RWPE1 (cell line): Measurements from ENCODE around the gene GLT6D1.

ENCODE experiments used
- CTCF ChIA-PET: fragments of 350-600 bp; sonication (Branson Sonifier 250); formaldehyde crosslinking; extraction: SDS; loops from one replicate; lab custom pipeline; 2021; lab: Yijun Ruan, JAX
- POLR2A ChIA-PET: fragments of 400-600 bp; formaldehyde crosslinking; extraction: SDS; loops from one replicate; lab custom pipeline; 2020; ENCODE audit warnings: antibody characterized with exemption; ENCODE audit not compliant: low non-redundant PET; lab: Yijun Ruan, JAX
- DNase-seq: peaks from one replicate; pipeline ENCODE4 v3.0.0; 2012; ENCODE audit warnings: low spot score
- H3K27ac ChIP-seq: fragments of 450-650 bp; 2 replicates; pipeline ENCODE4 v1.5.1; 2017
- TF ChIP-seq, protein P1 (sequence below): fragments of 450-650 bp; conservative IDR thresholded peaks from 2 replicates; pipeline ENCODE4 v1.5.1; 2017; ENCODE audit warnings: low read depth, mild to moderate bottlenecking

The GLT6D1 gene

DNA sequence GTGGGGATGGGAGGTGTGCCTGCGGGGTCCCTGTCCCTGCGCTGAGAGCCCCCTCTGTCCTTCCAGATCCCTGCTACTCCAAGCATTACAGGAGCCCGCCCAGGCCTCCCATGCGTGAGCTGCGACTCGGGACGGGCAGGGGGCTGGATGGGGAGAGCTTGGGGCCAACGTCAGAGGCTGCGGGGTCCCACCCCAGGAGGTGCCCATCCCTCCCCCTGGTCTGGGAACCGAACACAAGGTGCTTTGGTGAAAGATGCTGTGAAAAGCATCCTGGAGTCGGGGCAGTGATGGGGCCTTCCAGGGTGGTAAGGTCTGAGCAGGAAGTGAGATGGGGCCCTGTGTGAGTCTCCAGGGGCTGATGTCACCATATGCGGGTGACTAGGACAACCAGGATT lies 26.5 kb upstream of the GLT6D1 start:
- ChIA-PET POLR2A (no interaction called here), CTCF (no interaction called here)
- H3K27ac ChIP-seq, result no peak overlapping the region
- TF ChIP-seq, protein P1, sequence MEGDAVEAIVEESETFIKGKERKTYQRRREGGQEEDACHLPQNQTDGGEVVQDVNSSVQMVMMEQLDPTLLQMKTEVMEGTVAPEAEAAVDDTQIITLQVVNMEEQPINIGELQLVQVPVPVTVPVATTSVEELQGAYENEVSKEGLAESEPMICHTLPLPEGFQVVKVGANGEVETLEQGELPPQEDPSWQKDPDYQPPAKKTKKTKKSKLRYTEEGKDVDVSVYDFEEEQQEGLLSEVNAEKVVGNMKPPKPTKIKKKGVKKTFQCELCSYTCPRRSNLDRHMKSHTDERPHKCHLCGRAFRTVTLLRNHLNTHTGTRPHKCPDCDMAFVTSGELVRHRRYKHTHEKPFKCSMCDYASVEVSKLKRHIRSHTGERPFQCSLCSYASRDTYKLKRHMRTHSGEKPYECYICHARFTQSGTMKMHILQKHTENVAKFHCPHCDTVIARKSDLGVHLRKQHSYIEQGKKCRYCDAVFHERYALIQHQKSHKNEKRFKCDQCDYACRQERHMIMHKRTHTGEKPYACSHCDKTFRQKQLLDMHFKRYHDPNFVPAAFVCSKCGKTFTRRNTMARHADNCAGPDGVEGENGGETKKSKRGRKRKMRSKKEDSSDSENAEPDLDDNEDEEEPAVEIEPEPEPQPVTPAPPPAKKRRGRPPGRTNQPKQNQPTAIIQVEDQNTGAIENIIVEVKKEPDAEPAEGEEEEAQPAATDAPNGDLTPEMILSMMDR, result no peak
- no peak for DNase-seq

DNA sequence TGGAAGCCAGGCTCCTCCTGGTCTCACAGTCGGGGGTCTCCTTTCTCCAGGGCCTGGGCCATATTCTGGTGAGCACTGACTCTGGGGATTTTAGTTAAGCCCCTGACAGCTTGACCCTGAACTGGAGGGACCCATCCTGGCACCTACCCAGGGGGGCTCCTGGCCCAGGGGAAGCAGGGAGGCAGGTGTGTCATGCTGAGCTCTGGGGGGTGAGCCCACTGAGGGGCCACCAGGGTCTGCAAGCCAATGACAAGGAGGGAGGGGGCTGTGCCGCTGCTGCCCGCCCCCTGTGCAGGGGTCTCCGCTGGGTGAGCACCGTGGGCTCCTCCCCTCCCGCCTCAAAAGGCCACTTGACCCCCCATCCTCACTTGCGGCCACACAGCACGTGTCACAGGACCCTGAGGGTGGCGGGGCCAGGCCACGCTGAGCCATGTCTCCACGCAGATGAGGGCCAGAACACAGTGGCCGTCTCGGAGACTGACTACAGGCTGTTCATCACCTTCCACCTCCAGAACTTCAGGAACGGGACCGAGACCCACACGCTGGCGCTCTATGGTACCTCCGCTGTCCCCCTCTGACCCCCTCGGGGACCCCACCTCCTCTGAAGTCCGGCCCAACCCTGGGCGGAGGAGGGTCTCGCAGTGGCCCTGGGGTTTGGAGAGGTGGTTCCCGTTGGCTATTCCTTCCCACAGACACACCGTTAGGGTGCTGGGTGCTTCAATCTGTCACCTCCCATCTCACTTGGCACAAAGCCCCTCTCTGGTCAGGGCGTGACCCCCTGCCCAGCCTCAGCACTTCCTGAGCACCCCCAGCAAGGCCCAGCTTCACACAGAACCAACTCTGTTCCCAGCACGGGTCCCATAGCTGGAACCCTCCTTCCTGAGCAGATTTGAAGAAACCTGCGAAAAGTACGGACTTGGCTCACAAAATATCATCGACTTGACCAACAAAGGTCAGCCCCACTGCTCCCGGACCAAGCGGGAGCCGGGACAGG lies 25.8 kb upstream of the GLT6D1 start:
- H3K27ac ChIP-seq, result no peak overlapping the region
- TF ChIP-seq, protein P1, result no peak
- POLR2A ChIA-PET, result no interaction called here
- CTCF ChIA-PET, result no interaction called here
- no peak for DNase-seq

DNA sequence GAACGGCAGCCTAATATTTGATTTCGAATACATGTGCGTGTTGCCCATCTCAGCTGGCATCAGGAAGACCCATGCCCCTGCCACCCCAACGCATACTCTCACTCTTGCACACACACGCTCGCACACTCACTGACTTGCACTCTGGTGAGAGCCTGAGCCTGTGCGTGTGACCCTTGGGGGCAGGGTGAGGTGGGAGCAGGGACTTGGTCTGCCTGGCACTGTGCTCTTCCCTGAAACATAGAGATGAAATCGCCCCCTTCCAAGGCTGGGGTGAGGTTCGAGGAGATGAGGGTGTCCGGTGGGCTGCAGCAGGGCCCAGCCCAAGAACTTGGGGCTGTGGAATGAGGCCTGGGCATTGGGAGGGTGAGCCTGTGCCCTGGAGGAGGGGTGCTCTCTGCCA lies 24.9 kb upstream of the GLT6D1 start:
- no peak for DNase-seq
- ChIA-PET POLR2A (no interaction called here), CTCF (interaction anchor here (0.7 kb wide), 1 partner anchor 138 kb away, joined by 3 read pairs; no protein-coding TSS in a partner anchor)
- TF ChIP-seq, protein P1, result no peak
- H3K27ac ChIP-seq, result no peak overlapping the region

DNA sequence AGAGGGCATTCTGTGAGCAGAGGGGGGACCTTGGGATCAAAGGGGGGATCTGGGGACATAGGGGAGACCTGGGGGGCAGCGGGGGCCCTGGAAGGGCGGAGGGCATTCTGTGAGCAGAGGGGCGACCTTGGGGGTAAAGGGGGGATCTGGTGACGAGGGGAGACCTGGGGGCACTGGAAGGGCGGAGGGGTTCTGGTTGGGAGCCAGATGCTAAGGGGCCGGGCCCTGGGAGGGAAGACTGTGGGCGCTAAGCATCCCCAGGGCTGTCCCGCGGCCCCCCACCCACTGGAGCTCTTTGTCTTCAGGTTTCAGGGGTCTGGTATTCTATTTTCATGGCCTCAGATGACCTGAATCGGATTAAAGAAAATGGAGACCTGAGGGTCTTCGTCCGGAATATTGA lies 24.5 kb upstream of the GLT6D1 start:
- TF ChIP-seq, protein P1, result no peak
- no peak overlapping the region for H3K27ac ChIP-seq
- POLR2A ChIA-PET, result no interaction called here
- DNase-seq, result no peak
- CTCF ChIA-PET, result interaction anchor here (0.7 kb wide), 1 partner anchor 139 kb away, joined by 3 read pairs; no protein-coding TSS in a partner anchor

DNA sequence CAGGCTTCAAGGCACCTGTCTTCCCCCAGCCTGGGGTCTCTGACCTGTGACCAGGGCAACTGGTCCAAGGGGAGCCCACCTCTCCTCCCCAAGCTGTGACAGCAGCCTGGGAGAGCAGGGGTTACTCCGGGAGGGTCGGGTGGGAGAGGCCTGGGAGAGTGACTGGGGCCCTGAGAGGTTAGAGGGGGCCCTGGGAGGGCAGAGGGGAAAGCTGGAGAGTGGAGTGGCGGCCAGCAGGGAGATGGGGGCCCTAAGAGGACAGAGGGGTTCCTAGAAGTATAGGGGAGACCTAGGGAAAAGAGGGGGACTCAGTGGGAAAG lies 24.1 kb upstream of the GLT6D1 start:
- TF ChIP-seq, protein P1, result no peak
- ChIA-PET CTCF (no interaction called here), POLR2A (no interaction called here)
- no peak for DNase-seq
- no peak overlapping the region for H3K27ac ChIP-seq

DNA sequence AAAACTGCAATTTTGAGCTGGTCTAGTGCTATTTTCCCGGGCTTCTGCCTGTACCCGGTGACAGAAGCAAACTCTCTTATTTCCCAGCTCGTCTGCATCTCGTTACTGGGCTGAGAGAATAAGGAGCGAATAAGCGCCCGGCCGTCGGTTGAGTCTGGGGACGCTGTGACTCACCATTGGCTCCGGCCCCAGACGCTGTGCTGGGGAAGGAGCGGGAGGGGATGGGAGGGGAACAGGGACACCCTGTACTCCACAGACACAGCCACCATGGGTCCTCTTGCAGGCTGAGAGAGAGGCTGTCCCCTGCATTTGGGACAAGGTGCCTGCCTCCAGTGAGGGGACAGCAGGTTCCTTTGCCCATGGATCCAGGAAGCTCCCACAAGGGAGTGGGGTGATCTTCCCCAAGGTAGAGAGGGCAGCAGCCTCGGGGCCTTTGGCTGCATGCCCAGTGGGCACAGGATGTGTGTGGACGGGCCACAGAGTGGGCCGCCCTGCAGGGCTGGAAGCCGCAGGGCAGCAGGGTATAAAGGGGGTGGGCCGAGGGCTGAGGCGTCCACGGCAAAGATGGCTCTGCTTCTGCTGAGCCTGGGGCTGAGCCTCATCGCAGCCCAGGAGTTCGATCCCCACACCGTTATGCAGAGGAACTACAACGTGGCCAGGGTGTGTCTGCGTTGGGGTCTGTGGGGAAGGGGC lies 23.6 kb upstream of the GLT6D1 start, which contains the start of gene LCN9:
TSS of gene LCN9 (plus strand) at position 552 of the 693 bp plus-strand sequence. CDS start at position 565, 13 bp downstream.
- no peak within 1 kb of the TSS for H3K27ac ChIP-seq
- ChIA-PET CTCF (no interaction called here), POLR2A (no interaction called here)
- TF ChIP-seq, protein P1, result no peak
- DNase-seq, result no peak
